Renal cortical epithelial cell (primary cell): Measurements from ENCODE around the gene KCNT1. TPM values are rescaled to one million over a fixed set of nuclear protein-coding genes. Genes with fewer than 3 reads are reported as not detected.

ENCODE experiments used
- DNase-seq: peaks from one replicate; pipeline ENCODE4 v3.0.0-alpha.2; 2011; ENCODE audit warnings: low read depth
- total RNA-seq: library from RNA; depleted of rRNA; stranded (reverse); fragments of >200 nt; gene quantifications from 2 replicates; pipeline ENCODE4 v1.2.3, GENCODE V29; 2014

KCNT1 gene
- total RNA-seq, 1 donor from 2014 or later = not detected

GRCh38 chr9:135798263-135798585, 96.2 kb downstream of the KCNT1 start:
- DNase-seq = no peak

- no peak for DNase-seq
Measured at GRCh38 chr9:135799261-135799660, 97.3 kb downstream of the KCNT1 start.

GRCh38 chr9:135801070-135801469, 99.1 kb downstream of the KCNT1 start:
- no peak for DNase-seq

GRCh38 chr9:135802876-135803419, 101.0 kb downstream of the KCNT1 start:
- no peak for DNase-seq

- DNase-seq = no peak
Measured at GRCh38 chr9:135803441-135803840, 101.5 kb downstream of the KCNT1 start.

- no peak for DNase-seq
Measured at GRCh38 chr9:135804581-135805421, 102.8 kb downstream of the KCNT1 start.

- DNase-seq = no peak
Measured at GRCh38 chr9:135805422-135806022, 103.5 kb downstream of the KCNT1 start.

GRCh38 chr9:135809166-135809565, 107.2 kb downstream of the KCNT1 start:
- no peak for DNase-seq

GRCh38 chr9:135810806-135811575, 109.0 kb downstream of the KCNT1 start:
- no peak for DNase-seq

GRCh38 chr9:135811801-135812200, 109.8 kb downstream of the KCNT1 start:
- no peak for DNase-seq

GRCh38 chr9:135812961-135813360, 111.0 kb downstream of the KCNT1 start:
- no peak for DNase-seq

- no peak for DNase-seq
Measured at GRCh38 chr9:135813671-135814290, 111.8 kb downstream of the KCNT1 start.

- DNase-seq = no peak
Measured at GRCh38 chr9:135814421-135815095, 112.6 kb downstream of the KCNT1 start.

GRCh38 chr9:135815413-135815812, 113.4 kb downstream of the KCNT1 start:
- DNase-seq = no peak

- no peak for DNase-seq
Measured at GRCh38 chr9:135815830-135816650, 114.1 kb downstream of the KCNT1 start.

GRCh38 chr9:135816651-135816970, 114.6 kb downstream of the KCNT1 start:
- DNase-seq = no peak

GRCh38 chr9:135817951-135818717, 116.1 kb downstream of the KCNT1 start:
- no peak for DNase-seq

GRCh38 chr9:135818718-135819475, 116.9 kb downstream of the KCNT1 start:
- no peak for DNase-seq

GRCh38 chr9:135819905-135820304, 117.9 kb downstream of the KCNT1 start:
- no peak for DNase-seq
